GM19395 (cell line): ENCODE data around the gene OBSL1.

ENCODE experiments used
- ATAC-seq: cut with Tn5 transposase; IDR thresholded peaks from one replicate; pipeline ENCODE4 v1.9.1; 2021; ENCODE audit warnings: mild to moderate bottlenecking, moderate library complexity; ENCODE audit not compliant: unreplicated experiment

OBSL1 gene

DNA sequence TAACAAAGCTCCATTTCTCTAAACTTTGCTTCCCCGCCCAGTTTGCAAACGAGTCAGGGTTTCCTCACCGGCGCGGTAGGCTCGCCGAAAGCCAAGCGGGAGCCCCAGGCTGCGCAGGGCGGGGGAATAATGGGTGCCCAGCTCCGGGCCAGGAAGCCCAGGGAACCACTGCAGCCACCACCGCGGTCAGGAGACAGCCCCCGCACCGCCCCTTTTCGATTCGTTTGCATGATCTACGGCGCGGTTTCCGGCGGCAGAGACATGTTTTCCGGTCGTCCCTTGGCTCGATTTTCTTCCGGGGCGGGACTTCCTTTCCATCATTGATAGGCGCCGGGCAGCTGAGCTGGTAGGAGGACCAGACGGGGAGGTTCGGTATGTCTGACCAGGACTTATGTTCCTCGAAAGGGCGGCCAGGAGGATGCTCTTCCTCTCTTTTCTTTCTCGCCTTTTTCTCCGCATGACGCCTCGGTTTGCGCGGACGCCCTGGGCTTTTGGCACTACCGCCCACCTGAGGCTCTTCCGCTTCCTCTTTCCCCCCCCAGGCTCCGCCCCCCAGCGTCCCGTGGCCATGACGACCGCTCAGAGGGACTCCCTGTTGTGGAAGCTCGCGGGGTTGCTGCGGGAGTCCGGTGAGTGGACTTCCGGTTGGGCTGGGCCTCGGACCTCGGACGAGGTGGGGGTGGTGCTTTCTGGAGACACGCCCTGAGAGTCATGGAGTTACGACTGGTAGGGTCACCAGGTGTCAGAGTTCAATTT, 26.4 kb upstream of the OBSL1 start, which contains the start of gene STK11IP:
Gene STK11IP (plus strand): TSS at position 306 of the 756 bp plus-strand sequence. CDS start 263 bp downstream, at position 569.
- peak; percentile 94 for ATAC-seq

- peak; percentile 16 for ATAC-seq
Measured at GRCh38 chr2:219596954-219597551, 25.7 kb upstream of the OBSL1 start.

GRCh38 chr2:219595256-219595655, 23.9 kb upstream of the OBSL1 start:
- no peak for ATAC-seq

- ATAC-seq: no peak
Measured at GRCh38 chr2:219593154-219593553, 21.8 kb upstream of the OBSL1 start.

DNA sequence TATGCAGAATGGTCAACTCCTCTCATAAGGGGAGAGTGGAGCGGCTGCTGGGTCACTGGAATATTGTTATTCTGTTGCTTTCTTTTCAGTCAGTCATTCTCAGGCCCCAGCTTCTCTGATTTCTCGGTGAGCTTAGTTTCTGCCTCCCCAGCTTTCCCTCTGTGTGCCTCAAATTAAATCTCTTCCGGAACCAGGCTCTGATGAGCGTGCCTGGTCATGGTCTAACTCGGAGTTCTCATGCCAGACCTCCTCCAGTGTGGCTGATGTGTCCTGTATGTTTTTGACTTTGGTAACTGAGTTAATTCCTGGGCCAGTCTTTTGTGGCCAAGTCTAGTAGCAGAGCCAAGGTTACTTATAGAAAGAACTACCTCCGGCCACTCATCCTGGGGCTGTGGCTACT, 21.4 kb upstream of the OBSL1 start:
- ATAC-seq: no peak

DNA sequence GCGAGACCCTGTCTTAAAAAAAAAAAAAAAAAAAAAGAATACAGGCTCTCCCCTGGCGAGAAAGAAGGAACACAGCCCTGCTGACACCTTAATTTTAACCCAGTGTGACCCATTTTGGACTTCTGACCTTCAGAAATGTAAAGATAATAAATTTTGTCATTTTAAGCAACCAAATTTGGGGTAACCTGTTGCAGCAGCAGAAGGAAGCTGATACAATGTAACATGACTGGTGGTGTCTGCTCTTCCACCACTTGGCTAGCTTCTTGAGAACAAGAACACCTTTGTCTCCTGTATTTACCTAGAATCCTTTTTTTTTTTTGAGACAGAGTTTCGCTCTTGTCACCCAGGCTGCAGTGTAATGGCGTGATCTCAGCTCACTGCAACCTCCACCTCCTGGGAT, 19.8 kb upstream of the OBSL1 start:
- no peak for ATAC-seq

DNA sequence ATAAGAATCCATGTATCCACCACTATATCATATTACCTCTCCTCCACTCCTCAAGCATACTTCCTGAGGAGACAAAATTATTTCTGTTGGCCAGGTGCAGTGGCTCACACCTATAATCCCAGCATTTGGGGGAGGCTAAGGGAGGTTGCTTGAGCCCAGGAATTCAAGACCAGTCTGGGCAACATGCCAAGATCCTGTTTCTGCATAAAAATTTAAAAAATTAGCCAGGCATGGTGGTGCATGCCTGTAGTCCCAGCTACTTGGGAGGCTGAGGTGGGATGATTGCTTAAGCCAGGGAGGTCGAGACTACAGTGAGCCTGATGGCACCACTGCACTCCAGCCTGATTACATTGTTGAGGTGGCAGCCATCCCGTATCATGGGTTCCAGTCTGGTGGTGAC, 10.0 kb upstream of the OBSL1 start:
- no peak for ATAC-seq

GRCh38 chr2:219578811-219579613, 7.7 kb upstream of the OBSL1 start:
- ATAC-seq: no peak

DNA sequence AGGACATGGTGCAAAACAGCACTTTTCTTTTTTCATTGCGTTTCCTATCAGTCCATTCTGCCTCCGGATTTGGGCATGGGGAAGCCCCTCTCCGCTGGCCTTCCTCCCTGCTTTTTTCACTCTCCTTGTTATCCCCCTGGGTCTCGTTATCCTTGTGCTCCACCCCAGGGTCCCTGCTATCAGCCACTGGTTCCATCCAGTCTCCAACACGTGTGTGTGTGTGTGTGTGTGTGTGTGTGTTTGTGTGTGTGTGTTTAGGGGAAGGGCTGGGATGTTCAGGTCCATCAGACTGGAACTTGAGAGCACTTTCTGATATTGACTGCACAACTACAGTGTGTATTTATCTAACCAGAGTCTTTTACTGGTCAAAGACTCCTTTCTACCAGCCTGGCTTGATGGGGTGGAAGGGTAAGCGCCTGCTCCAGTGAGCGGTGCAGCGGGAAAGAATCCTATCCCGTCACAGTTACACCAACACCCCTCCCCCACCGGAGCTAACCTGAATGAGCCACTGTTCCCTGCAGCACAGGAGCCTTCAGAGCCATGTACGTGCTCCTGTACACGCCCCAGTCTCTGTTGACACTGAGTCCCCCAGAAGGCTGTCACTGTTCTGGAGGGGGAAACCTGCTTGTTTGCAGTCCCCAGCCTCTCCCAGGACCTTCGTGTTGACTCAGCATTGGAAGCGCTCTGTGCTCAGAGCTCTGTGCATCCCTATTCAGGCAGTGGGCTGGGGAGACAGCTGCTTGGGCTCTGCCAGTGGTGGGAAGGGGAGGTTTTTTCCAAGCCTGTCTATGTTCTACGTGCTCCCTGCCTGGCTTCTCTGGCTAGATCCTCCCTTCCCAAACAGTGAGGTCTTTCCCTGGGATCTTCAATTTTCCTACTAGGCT, 5.4 kb upstream of the OBSL1 start:
- ATAC-seq: no peak

DNA sequence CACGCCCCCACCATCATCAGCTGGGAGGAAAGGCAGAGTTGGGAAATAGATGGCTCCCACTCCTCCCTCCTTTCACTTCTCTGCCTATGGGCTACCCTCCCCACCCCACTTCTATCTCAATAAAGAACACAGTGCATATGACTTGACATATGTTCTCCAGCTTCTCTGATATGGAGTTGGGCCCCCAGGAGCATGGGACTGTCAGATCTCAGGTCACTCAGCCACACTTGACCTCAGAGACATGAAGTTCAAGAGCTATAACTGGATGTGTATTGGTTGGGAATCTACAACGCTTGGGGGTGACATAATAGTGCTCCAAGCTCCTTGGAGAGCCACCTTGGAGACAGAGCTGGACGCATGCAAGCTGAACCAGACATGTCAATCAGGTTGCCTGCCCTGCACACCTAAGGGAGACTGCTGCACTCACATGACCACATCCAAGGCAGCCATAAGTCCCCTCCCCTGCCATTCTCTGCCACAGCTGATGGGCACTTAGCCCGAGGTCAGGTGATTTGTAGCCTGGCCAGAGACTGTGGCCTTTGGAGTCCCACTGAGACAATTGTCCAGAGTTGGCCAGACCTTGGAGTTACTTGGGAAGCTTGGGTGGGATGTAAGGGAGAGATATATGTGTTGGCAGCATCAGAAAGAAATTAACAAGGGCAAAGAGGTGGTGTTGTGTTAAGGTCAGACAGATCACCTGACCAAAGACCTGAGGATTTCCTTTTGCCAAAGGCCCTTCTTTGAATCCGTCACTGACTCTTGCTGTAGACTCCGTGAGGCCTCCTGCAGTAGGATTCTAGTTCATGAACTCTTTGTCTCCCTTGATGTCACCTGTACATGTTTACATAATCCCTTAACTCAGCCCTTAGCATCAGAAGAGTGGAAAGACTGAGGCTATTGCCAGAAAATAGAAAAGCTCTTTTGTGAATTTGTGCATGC, 4.5 kb upstream of the OBSL1 start:
- ATAC-seq: no peak

- no peak for ATAC-seq
Measured at GRCh38 chr2:219574484-219575311, 3.4 kb upstream of the OBSL1 start.

- no peak for ATAC-seq
Measured at GRCh38 chr2:219573166-219573565, 1.8 kb upstream of the OBSL1 start.

GRCh38 chr2:219572237-219573001, 1.1 kb upstream of the OBSL1 start, which contains the start of gene INHA:
TSS of gene INHA (plus strand) at chr2:219572310. CDS start at chr2:219572375, 65 bp downstream.
- no peak for ATAC-seq

GRCh38 chr2:219570924-219571310, 422 bp downstream of the OBSL1 start:
- ATAC-seq: no peak

DNA sequence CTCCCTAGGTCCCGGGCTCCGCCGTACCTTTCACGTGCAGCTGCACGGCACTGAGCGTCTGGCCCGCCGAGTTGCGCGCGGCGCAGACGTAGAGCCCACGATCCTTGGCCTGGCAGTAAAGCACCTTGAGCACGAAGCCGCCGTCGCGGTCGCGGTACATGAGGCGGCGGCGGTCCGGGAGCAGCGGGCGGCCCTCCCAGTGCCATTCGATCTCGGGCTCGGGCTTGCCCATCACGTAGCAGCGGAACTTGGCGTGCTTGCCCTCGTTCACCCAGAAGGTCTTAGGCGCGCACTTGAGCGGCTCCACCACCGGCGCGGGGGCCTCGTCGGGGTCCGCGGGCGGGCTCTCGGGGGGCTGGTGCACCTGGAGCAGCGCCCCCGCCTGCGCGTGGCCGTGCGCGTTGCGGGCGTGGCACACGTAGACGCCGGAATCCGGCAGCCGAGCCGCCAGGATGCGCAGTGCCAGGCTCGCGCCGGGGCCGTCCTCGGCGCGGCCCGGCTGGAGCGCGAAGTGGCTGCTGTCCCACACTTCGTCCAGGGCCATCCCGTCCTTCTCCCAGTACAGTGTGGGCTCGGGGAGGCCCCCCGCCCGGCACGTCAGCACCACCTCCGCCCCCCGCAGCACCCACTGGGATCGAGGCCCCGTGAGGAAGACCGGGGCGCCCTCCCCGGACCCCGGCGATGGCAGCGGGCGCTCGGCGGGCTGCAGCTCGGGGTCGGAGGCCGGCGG, 980 bp downstream of the OBSL1 start:
- ATAC-seq: no peak

- no peak for ATAC-seq
Measured at GRCh38 chr2:219569635-219570034, 1.7 kb downstream of the OBSL1 start.

- ATAC-seq: no peak
Measured at GRCh38 chr2:219569041-219569440, 2.3 kb downstream of the OBSL1 start.
